HuH-7.5 (cell line): Measurements from ENCODE around the gene TNS2.
A peak's percentile ranks its signal among the peaks of the same experiment; 100 is the strongest.
"Not testable (repeated sequence)": the region's sequence is repeated elsewhere in the genome, so short reads cannot be mapped to it uniquely, and the experiment has no call there.

ENCODE experiments used
- DNase-seq: peaks from one replicate; pipeline ENCODE4 v3.0.0; 2011; ENCODE audit warnings: low spot score

The TNS2 gene

DNA sequence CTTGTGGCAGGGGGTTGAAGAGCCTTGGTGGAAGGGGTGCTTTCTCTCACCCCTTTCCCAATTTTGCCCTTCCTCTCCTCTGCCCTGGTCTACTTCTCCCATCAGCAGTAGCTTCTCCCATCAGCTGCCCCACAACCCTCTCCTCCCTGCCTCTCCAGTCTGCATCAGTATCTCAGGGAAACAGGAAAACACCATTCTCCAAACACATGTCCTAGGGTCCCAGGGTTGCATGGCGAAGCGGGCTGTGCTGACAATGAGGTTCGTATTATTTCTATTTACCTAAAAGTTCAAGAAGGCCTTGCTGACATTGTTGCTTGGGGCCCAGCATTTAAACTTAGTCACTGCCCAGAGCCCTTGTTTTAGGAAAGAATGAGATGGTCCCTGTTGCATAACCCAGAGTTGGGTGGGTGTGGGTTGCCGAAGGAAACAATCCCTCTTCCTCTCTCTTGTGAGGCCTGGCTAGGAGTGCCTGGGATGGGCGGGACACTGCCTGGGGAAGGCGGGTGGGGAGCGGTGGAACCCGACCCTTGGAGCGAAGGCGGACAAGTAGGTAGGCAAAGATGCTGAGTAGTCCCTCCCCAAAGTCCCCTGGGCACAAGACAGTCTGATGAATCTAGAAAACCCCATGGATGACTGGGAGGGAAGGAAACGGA lies 46.4 kb downstream of the TNS2 start:
- no peak for DNase-seq

GRCh38 chr12:53096759-53097158 lies 46.9 kb downstream of the TNS2 start:
- DNase-seq: no peak

DNA sequence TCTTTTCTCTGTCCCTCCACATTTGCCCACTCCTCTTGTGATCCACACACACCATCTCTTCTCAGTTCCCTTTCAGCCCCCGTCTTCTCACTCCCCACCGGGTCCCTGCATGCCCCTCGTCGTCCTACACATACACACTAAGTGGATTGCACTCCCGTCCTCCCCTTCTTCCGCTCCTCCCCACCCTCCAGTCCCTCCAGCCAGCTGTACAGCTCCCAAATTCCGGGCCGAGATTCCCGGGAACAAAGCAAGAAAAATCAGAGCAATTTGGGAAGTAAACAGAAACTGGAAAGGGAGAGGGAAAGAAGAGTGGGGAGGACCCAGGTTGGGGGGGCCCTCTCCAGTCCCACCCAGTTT lies 47.3 kb downstream of the TNS2 start:
- no peak for DNase-seq

DNA sequence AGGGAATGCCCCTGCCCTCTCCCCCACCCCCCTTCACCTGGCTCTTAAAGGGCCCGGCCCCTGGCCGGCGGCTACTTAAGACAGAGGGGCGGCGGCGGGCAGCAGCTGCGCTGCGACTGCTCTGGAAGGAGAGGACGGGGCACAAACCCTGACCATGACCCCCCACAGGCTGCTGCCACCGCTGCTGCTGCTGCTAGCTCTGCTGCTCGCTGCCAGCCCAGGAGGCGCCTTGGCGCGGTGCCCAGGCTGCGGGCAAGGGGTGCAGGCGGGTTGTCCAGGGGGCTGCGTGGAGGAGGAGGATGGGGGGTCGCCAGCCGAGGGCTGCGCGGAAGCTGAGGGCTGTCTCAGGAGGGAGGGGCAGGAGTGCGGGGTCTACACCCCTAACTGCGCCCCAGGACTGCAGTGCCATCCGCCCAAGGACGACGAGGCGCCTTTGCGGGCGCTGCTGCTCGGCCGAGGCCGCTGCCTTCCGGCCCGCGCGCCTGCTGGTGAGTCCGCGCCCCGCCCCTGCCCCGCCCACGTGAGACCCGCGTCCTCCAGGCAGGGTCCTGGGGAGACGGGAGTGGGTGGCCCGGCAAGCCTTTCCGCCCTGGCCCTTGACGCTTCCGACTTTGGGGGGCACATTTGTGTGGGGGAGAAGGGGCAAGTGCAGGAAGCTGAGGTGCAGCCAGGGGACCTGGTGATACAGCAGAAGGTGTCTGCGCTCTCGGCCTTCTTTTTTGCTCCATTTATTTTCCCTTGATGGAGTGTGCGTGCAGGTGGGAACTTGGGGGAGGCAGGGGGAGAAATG lies 47.9 kb downstream of the TNS2 start, which contains the start of gene IGFBP6:
Gene IGFBP6 (plus strand): TSS at position 104 of the 790 bp plus-strand sequence. CDS start 51 bp downstream, at position 155.
- no peak for DNase-seq

- DNase-seq: no peak
These were observed 48.6 kb downstream of the TNS2 start for GRCh38 chr12:53098354-53098981.

DNA sequence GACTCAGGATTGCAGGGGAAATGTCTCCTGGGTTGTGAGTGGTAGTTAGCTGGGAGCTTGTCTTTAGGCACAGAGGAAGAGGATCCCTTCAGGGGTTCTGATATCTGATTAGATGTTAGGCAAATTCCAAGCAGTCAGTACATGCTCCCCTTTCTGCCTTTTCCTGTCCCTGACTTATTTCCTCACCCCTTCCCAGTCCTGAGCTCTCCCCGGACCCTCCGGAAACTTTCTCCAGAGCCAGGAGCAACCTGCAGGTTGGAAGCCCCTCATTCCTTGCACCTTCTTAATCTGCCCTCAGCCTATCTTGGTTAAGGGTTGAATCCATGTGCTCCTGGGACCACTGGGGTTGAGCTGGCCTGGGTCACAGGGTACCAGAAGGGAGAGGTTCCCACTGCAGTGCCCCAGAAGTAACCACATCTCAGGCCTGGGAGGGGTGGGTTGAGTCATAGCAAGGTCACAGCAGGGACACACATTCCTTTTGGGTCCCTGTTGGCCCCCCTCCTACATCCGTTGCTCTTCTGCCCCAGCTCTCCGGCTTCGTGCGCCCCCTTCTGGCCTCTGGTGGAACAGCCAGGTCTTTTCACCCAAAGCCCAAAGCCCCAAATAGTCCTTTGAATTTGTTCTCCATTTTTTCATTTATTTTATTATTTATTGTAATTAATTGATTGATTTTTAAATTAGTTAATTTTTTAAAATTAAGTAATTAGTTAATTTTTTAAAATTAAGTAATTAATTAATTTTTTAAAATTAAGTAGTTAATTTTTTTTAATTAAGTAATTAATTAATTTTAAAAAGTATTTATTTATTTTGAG lies 49.4 kb downstream of the TNS2 start:
- DNase-seq: peak; percentile 94

DNA sequence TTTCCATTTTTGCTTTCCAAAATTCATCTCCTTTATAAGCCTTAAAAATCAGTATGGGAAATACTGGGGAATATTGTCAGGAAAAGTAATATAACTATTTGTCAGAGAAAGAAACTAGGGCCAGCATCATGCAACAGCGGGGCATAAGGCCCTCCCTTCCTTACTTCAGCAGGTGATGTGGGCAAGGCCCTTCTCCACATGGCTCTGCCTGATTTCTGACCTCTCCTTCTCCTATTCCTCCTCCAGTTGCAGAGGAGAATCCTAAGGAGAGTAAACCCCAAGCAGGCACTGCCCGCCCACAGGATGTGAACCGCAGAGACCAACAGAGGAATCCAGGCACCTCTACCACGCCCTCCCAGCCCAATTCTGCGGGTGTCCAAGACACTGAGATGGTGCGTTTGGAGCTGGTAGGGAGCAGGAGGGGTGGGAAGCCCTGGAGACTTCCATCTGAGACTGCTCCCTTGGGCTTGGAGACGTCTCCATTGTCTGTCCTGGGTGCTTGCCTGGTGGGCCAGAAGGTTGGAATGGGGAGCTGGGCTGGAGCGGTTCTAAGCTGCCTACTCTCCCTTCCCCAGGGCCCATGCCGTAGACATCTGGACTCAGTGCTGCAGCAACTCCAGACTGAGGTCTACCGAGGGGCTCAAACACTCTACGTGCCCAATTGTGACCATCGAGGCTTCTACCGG lies 50.7 kb downstream of the TNS2 start:
- no peak for DNase-seq

DNA sequence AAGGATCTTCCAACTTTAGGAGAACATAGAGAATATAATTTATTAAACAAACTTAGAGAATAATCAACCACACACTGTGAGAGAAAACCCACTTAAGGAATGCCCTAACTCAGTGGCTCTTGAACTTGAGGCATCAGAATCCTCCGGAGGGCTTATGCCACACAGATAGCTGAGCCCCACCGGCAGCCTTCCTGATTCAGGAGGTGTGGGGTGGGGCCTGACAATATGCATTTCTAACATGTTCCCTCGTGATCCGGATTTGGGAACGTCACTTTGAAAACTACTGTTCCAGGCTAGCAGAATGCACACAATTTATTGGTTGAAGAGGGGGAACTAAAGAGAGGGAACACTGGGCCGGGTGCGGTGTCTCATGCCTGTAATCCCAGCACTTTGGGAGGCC lies 51.4 kb downstream of the TNS2 start:
- no peak for DNase-seq

- DNase-seq: peak; percentile 51
These were observed 52.3 kb downstream of the TNS2 start for GRCh38 chr12:53101931-53102781.

- DNase-seq: peak; percentile 57
These were observed 53.3 kb downstream of the TNS2 start, which contains the start of gene SOAT2 for GRCh38 chr12:53102883-53103807. Gene SOAT2, plus strand, starts transcription at chr12:53103486. Its CDS starts 92 bp downstream, at chr12:53103578.

- DNase-seq: no peak
These were observed 54.0 kb downstream of the TNS2 start for GRCh38 chr12:53103860-53104305.

DNA sequence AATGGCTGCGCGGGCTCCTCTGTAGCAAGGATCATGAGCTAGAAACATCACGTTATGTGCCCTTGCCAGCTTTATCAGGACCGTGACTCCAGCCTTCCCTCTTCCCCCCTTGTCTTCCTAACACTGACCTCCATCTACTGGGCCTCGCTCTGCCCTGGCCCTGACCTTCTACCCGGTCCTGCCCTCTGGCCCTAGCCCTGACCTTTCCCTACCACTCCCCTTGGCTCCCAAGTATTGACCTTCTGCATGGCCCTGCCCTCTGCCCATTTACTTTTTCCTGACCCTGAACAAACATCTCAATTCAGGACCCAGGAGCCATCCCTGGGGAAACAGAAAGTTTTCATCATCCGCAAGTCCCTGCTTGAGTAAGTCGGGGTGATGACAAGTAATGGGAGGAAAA lies 55.4 kb downstream of the TNS2 start:
- no peak for DNase-seq

- DNase-seq: no peak
These were observed 56.0 kb downstream of the TNS2 start for GRCh38 chr12:53105712-53106439.

DNA sequence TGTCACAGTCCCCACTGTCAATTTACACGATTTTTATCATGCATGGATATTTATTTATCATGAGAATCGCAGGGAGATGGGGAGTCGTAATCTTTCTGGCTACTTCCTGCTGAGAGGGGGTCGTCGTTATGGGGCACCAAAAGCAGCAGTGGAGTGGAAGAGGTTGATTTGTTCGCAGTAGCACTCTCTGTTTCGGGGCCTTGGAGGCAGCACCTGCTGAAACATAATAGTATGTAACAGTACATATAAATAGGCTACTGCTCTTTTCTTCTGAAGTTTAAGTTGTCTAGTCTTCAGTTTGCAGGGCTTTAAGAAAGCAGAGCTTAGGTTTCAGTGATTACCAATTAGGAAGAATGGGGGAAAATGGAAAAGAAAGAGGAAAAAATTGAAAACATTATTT lies 57.3 kb downstream of the TNS2 start:
- no peak for DNase-seq

- DNase-seq: not testable (repeated sequence)
These were observed 62.6 kb downstream of the TNS2 start for GRCh38 chr12:53112431-53112830.

- no peak for DNase-seq
These were observed 63.4 kb downstream of the TNS2 start for GRCh38 chr12:53113136-53113705.

DNA sequence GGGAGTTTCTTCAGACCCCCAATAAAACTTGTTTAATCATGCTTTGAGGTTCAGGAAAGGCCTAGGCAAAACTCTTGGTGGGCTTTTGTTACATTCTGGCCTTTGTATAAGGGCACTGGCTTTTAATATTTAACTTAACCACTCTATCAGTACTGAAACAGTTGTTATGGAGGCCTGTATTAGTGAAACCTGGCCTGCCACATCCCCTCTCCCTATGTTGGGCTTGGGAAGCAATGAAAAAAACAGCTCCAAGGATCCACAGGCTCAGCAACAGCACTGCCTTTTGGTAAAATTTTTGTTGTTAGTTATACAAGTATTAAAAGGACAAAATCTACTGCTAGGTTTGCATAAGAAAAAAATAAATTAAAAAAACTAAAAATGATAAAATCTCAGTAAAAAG lies 64.1 kb downstream of the TNS2 start:
- DNase-seq: no peak
